T-helper 9 cell (primary cell): ENCODE data around the gene RBM17.
"Not testable (repeated sequence)": the region's sequence is repeated elsewhere in the genome, so short reads cannot be mapped to it uniquely, and the experiment has no call there.

Experiments
- DNase-seq: peaks from one replicate; pipeline ENCODE4 v3.0.0-alpha.2; 2020

RBM17 gene

GRCh38 chr10:6138456-6138855 is 49.6 kb downstream of the RBM17 start:
- no peak for DNase-seq

- DNase-seq, result no peak
Measured at GRCh38 chr10:6139470-6139869, 50.6 kb downstream of the RBM17 start.

- peak; percentile 41 for DNase-seq
Measured at GRCh38 chr10:6140141-6140841, 51.5 kb downstream of the RBM17 start.

GRCh38 chr10:6140965-6141295 is 52.1 kb downstream of the RBM17 start:
- no peak for DNase-seq

GRCh38 chr10:6141296-6142151 is 52.7 kb downstream of the RBM17 start:
- DNase-seq, result no peak

GRCh38 chr10:6142186-6142585 is 53.4 kb downstream of the RBM17 start:
- DNase-seq, result not testable (repeated sequence)

GRCh38 chr10:6142644-6143043 is 53.8 kb downstream of the RBM17 start:
- no peak for DNase-seq

GRCh38 chr10:6143181-6143580 is 54.3 kb downstream of the RBM17 start:
- DNase-seq, result no peak

GRCh38 chr10:6144406-6145165 is 55.8 kb downstream of the RBM17 start:
- DNase-seq, result peak; percentile 82

- DNase-seq, result no peak
Measured at GRCh38 chr10:6145166-6145987, 56.5 kb downstream of the RBM17 start.

GRCh38 chr10:6146013-6146785 is 57.4 kb downstream of the RBM17 start:
- DNase-seq, result no peak

- DNase-seq, result no peak
Measured at GRCh38 chr10:6146921-6147320, 58.1 kb downstream of the RBM17 start.

- no peak for DNase-seq
Measured at GRCh38 chr10:6148251-6148701, 59.4 kb downstream of the RBM17 start.

- DNase-seq, result no peak
Measured at GRCh38 chr10:6148908-6149307, 60.1 kb downstream of the RBM17 start.

- no peak for DNase-seq
Measured at GRCh38 chr10:6151087-6151977, 62.5 kb downstream of the RBM17 start.

GRCh38 chr10:6153845-6154244 is 65.0 kb downstream of the RBM17 start:
- no peak for DNase-seq

GRCh38 chr10:6154566-6154965 is 65.7 kb downstream of the RBM17 start:
- DNase-seq, result no peak

- no peak for DNase-seq
Measured at GRCh38 chr10:6158276-6158675, 69.4 kb downstream of the RBM17 start.

GRCh38 chr10:6161921-6162320 is 73.1 kb downstream of the RBM17 start:
- DNase-seq, result no peak

- no peak for DNase-seq
Measured at GRCh38 chr10:6162589-6163356, 73.9 kb downstream of the RBM17 start.
